PFSK-1 (cell line): Measurements from ENCODE around the gene DDX54.

ENCODE experiments used
- FOXP2 ChIP-seq: optimal IDR thresholded peaks from 2 replicates; pipeline ENCODE3; 2011; ENCODE audit warnings: borderline replicate concordance, control low read depth, inconsistent platforms; ENCODE audit not compliant: insufficient read depth; ENCODE audit errors: extremely low read length, extremely low read depth
- POLR2AphosphoS5 ChIP-seq: IDR thresholded peaks from 2 replicates; pipeline ENCODE4 v1.6.1; 2012; ENCODE audit warnings: low read depth, mild to moderate bottlenecking, control low read depth, low read length, moderate library complexity
- SIN3A ChIP-seq: IDR thresholded peaks from 2 replicates; pipeline ENCODE4 v1.6.1; 2012; ENCODE audit warnings: mild to moderate bottlenecking, low read length, moderate library complexity, borderline replicate concordance; ENCODE audit not compliant: insufficient read depth
- TAF1 ChIP-seq: IDR thresholded peaks from 2 replicates; pipeline ENCODE4 v1.6.1; 2012; ENCODE audit warnings: low read length, control low read depth, borderline replicate concordance; ENCODE audit not compliant: insufficient read depth
- TF ChIP-seq, protein P1 (sequence below), 2 experiments: IDR thresholded peaks; 2 replicates each; pipeline versions ENCODE4 v1.6.1 to v1.8.0; 2011 to 2012; ENCODE audit warnings: low read depth in 2 of 2, low read length in 2 of 2, control low read depth in 1 of 2, inconsistent platforms in 1 of 2, mild to moderate bottlenecking in 1 of 2, moderate library complexity in 1 of 2; ENCODE audit not compliant: insufficient read depth in 1 of 2

Gene DDX54

DNA sequence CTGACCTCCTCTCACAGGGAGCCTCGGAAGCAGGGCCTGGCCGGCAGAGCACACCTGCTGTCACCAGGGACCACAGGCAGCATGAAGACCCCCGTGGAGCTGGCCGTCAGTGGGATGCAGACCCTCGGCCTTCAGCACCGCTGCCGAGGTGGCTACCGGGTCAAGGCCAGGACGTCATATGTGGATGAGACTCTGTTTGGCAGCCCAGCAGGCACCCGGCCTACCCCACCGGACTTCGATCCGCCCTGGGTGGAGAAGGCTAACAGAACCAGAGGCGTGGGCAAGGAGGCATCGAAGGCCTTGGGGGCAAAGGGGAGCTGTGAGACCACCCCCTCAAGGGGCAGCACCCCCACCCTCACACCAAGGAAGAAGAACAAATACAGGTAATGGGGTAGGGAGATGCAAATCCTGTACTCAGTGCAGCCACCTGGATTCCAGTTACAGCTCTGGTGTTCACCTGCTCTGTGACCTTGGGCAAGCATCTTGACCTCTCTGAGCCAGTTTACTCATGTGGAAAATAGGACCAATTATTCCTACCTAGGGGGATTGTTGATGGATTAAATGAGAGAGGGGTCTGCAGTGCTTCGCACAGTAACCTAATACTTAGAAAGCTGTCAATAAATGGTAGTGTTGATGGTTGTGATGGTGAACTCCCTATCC lies 1.5 kb upstream of the DDX54 start:
- TF ChIP-seq, protein P1, sequence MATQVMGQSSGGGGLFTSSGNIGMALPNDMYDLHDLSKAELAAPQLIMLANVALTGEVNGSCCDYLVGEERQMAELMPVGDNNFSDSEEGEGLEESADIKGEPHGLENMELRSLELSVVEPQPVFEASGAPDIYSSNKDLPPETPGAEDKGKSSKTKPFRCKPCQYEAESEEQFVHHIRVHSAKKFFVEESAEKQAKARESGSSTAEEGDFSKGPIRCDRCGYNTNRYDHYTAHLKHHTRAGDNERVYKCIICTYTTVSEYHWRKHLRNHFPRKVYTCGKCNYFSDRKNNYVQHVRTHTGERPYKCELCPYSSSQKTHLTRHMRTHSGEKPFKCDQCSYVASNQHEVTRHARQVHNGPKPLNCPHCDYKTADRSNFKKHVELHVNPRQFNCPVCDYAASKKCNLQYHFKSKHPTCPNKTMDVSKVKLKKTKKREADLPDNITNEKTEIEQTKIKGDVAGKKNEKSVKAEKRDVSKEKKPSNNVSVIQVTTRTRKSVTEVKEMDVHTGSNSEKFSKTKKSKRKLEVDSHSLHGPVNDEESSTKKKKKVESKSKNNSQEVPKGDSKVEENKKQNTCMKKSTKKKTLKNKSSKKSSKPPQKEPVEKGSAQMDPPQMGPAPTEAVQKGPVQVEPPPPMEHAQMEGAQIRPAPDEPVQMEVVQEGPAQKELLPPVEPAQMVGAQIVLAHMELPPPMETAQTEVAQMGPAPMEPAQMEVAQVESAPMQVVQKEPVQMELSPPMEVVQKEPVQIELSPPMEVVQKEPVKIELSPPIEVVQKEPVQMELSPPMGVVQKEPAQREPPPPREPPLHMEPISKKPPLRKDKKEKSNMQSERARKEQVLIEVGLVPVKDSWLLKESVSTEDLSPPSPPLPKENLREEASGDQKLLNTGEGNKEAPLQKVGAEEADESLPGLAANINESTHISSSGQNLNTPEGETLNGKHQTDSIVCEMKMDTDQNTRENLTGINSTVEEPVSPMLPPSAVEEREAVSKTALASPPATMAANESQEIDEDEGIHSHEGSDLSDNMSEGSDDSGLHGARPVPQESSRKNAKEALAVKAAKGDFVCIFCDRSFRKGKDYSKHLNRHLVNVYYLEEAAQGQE (IDR thresholded peaks at IDR 0.05; ENCODE audit: insufficient read depth in 1 of 2, low read depth in 2 of 2, low read length in 2 of 2) = no peak
- TF ChIP-seq TAF1 (no peak), SIN3A (no peak), FOXP2 (no peak), POLR2AphosphoS5 (no peak)

DNA sequence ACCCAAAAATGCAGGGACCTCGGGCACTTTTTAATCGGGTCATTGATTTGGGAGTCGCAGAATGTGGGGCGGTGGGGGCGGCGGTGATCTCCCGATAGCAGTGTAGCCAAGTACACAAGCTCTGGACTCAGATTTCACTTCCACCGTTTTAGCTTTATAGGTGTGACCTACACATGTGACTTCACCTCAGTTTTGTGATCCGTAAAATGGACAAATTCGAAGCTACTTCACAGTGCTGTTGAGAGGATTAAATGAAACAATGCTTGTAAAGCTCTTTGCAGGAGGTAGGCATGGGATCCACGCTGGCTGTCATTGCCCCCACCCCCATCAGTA lies 721 bp upstream of the DDX54 start:
- TF ChIP-seq, protein P1 (IDR thresholded peaks at IDR 0.05; ENCODE audit: insufficient read depth in 1 of 2, low read depth in 2 of 2, low read length in 2 of 2) = no peak
- TF ChIP-seq FOXP2 = no peak
- no peak for TF ChIP-seq TAF1
- no peak for TF ChIP-seq POLR2AphosphoS5
- TF ChIP-seq SIN3A = no peak

DNA sequence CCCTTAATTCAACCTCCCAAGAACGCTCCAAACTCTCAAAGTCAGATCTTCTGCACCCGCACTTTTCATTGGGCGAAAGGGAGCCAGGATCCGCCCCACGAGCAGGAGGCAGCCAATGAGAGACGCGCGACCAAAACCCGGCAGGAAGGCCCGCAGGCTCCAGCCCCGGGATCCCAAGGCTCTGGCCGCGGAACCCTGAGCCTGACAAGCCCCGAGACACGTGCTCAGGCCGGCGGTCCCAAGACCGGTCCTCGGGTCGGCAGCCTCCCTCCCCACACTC lies 438 bp downstream of the DDX54 start:
- TF ChIP-seq FOXP2 = no peak
- TF ChIP-seq POLR2AphosphoS5 = peak; percentile 74; the same call in 1 of the 2 replicates

DNA sequence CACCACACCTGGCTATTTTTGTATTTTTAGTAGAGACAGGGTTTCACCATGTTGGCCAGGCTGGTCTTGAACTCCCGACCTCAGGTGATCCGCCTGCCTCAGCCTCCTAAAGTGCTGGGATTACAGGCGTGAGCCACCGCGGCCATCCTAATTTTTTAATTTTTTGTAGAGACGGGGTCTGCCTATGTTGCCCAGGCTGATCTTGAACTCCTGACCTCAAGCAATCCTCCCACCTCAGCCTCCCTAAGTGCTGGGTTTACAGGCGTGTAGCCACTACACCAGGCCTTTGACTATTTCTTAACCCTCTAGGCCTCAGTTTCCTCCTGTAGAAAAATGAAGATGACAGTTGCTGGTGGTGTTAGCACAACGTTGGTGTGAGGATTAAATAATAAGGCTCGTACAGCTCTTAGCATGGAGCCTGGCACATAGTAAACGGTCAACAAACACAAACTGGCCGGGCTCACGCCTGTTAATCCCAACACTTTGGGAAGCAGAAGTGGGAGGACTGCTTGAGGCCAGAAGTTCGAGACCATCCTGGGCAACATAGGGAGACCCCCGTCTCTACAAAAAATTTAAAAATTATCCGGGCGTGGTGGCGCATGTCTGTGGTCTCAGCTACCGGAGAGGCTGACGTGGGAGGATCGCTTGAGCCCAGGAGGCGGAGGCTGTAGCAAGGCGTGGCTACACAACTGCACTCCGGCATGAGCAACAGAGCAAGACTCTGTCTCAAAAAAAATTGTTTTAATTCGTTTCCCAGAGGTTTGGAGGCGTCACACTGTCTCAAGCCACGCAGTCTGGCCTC lies 979 bp downstream of the DDX54 start:
- TF ChIP-seq TAF1 (no peak), POLR2AphosphoS5 (0 out of 2 replicates have a peak, but pooled peaks have one; percentile 9), FOXP2 (peak; percentile 18)
- TF ChIP-seq, protein P1 (IDR thresholded peaks at IDR 0.05; ENCODE audit: insufficient read depth in 1 of 2, low read depth in 2 of 2, low read length in 2 of 2) = no peak

DNA sequence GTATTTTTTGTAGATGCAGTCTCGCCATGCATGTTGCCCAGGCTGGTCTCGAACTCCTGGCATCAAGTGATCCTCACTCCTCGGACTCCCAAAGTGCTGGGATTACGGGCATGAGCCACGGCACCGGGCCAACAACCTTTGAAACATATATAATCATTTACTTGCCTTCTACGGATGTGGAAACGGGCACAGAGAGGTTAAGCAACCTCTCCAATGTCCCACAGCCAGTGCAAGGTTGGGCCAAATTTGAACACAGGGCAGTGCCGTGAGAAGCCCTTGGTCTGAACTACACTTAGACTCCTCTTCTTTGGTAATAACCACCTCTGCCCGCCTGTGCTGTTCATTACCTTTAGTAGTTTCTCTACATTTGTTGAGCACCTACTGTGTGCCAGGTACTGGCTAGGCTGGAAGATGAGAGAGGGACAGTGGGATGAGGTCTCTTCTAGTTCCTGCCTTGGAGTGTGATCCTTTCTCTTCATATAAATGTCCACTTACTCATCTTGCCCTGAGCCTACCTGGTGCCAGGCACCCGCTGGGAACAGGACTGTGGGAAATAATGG lies 2.2 kb downstream of the DDX54 start:
- TF ChIP-seq POLR2AphosphoS5 (no peak), SIN3A (no peak), TAF1 (no peak), FOXP2 (no peak)
- TF ChIP-seq, protein P1 (IDR thresholded peaks at IDR 0.05; ENCODE audit: insufficient read depth in 1 of 2, low read depth in 2 of 2, low read length in 2 of 2) = no peak
